GM12878 (cell line): Measurements from ENCODE around the gene STXBP1. TPM values are rescaled to one million over a fixed set of nuclear protein-coding genes. Genes with fewer than 3 reads are reported as not detected.

Source experiments
- ATAC-seq: fragments of 200-7000 bp; cut with Tn5 transposase; 3 replicates; pipeline ENCODE4 v1.9.1; 2020; ENCODE audit warnings: mild to moderate bottlenecking, moderate library complexity
- BruUV-seq: library from RNA; stranded (reverse); fragments of 400-500 nt; replicated peaks from 2 replicates; lab custom pipeline; 2021; lab: Mats Ljungman, UMichigan
- CTCF ChIA-PET: fragments of 300-600 bp; sonication (Branson Sonifier 250); formaldehyde crosslinking; extraction: SDS; loops from one replicate; lab custom pipeline; 2021; ENCODE audit warnings: inconsistent platforms; lab: Yijun Ruan, JAX
- POLR2A ChIA-PET: fragments of 350-600 bp; formaldehyde crosslinking; extraction: SDS; loops from one replicate; lab custom pipeline; 2021; ENCODE audit warnings: inconsistent platforms; lab: Charles Lee
- RAD21 ChIA-PET: fragments of 300-600 bp; sonication (Branson Sonifier 250); formaldehyde crosslinking; loops from one replicate; lab custom pipeline; 2023; ENCODE audit warnings: antibody characterized with exemption; ENCODE audit not compliant: unreplicated experiment; lab: Charles Lee
- SMC1A ChIA-PET: fragments of 300-600 bp; sonication (Branson Sonifier 250); formaldehyde crosslinking; loops from one replicate; lab custom pipeline; 2023; ENCODE audit not compliant: unreplicated experiment, uncharacterized antibody; lab: Charles Lee
- DNase-seq: peaks from one replicate; pipeline ENCODE4 v3.0.0-alpha.2; 2011; ENCODE audit warnings: low read depth, low spot score
- FAIRE-seq: peaks from 3 replicates; lab custom pipeline; 2011; peaks lifted over from hg19 to GRCh38; lab: Jason Lieb, UNC
- H2AFZ ChIP-seq: 2 replicates; pipeline ENCODE4 v1.6.0; 2011; ENCODE audit warnings: low read depth, low read length, control low read depth; ENCODE audit not compliant: control insufficient read depth
- H3K27ac ChIP-seq: 2 replicates; pipeline ENCODE4 v1.5.1; 2011; ENCODE audit warnings: control low read depth; ENCODE audit not compliant: control insufficient read depth, insufficient read depth
- H3K27me3 ChIP-seq, 2 experiments: replicated peaks in 1 of 2; 2 replicates each; pipeline versions ENCODE4 v1.6.0 to v1.6.1; 2011; ENCODE audit warnings: low read length in 1 of 2; ENCODE audit not compliant: control insufficient read depth in 2 of 2, insufficient read depth in 2 of 2
- H3K36me3 ChIP-seq, 2 experiments: 2 replicates each; pipeline ENCODE4 v1.5.1; 2011; ENCODE audit warnings: low read length in 1 of 2; ENCODE audit not compliant: control insufficient read depth in 2 of 2, insufficient read depth in 2 of 2
- H3K4me1 ChIP-seq: 2 replicates; pipeline ENCODE4 v1.6.1; 2011; ENCODE audit warnings: mild to moderate bottlenecking, low read length, moderate library complexity, mixed read lengths; ENCODE audit not compliant: control insufficient read depth, insufficient read depth
- H3K4me2 ChIP-seq: 2 replicates; pipeline ENCODE4 v1.6.0; 2011; ENCODE audit warnings: control low read depth; ENCODE audit not compliant: control insufficient read depth, insufficient read depth
- H3K4me3 ChIP-seq: fragments of 200-600 bp; sonication (generic); 2 replicates; pipeline ENCODE4 v1.5.1; 2016
- H3K79me2 ChIP-seq: 2 replicates; pipeline ENCODE4 v1.6.0; 2011; ENCODE audit warnings: low read length; ENCODE audit not compliant: control insufficient read depth, insufficient read depth
- H3K9ac ChIP-seq: 2 replicates; pipeline ENCODE4 v1.8.0; 2011; ENCODE audit warnings: low read length, control low read depth, mixed read lengths; ENCODE audit not compliant: control insufficient read depth, insufficient read depth
- H3K9me3 ChIP-seq: replicated peaks from 3 replicates; pipeline ENCODE4 v1.5.1; 2011; ENCODE audit warnings: mild to moderate bottlenecking, low read length; ENCODE audit not compliant: control insufficient read depth, insufficient read depth
- H4K20me1 ChIP-seq: 2 replicates; pipeline ENCODE4 v1.6.0; 2011; ENCODE audit not compliant: control insufficient read depth, insufficient read depth
- EGR1 ChIP-seq, 2 experiments: IDR thresholded peaks; 1 replicate in 1 of 2; 2 replicates in 1 of 2; pipeline ENCODE4 v1.6.1; 2011 to 2012; ENCODE audit warnings: low read depth in 2 of 2, low read length in 2 of 2, borderline replicate concordance in 1 of 2, mild to moderate bottlenecking in 1 of 2, moderate library complexity in 1 of 2
- PAX8 ChIP-seq: fragments of 450-650 bp; IDR thresholded peaks from 2 replicates; pipeline ENCODE4 v1.6.1; 2017; ENCODE audit warnings: mild to moderate bottlenecking, moderate library complexity
- POU2F2 ChIP-seq: IDR thresholded peaks from 3 replicates; pipeline ENCODE4 v1.6.1; 2011; ENCODE audit warnings: low read depth, mild to moderate bottlenecking, low read length, borderline replicate concordance
- SIN3A ChIP-seq: IDR thresholded peaks from 2 replicates; pipeline ENCODE4 v1.6.1; 2012; ENCODE audit warnings: low read depth, low read length, improper control_type of control experiment
- SMC3 ChIP-seq: IDR thresholded peaks from 2 replicates; pipeline ENCODE4 v1.6.1; 2011; ENCODE audit warnings: low read length, improper control_type of control experiment, borderline replicate concordance
- TAF1 ChIP-seq: IDR thresholded peaks from 2 replicates; pipeline ENCODE4 v1.6.1; 2011; ENCODE audit warnings: mild to moderate bottlenecking, low read depth, low read length, borderline replicate concordance
- ZNF217 ChIP-seq: fragments of 450-650 bp; IDR thresholded peaks from 2 replicates; pipeline ENCODE4 v1.6.1; 2017; ENCODE audit warnings: antibody characterized with exemption, mild to moderate bottlenecking
- WGBS: methylation state at CpG from one replicate; pipeline ENCODE4 v1.1.6; 2016; ENCODE audit warnings: low lambda C conversion rate; ENCODE audit not compliant: insufficient replicate concordance, insufficient coverage; ENCODE audit errors: missing lambda C conversion rate; 5-methylcytosine and 5-hydroxymethylcytosine counted together
- in situ Hi-C: fragments of 300-500 bp; cut with MboI; formaldehyde crosslinking; loops from 9 replicates; pipeline ENCODE4 v1.14.3; 2018; ENCODE audit warnings: mixed read lengths
- intact Hi-C: fragments of 100-400 bp; cut with micrococcal nuclease; formaldehyde crosslinking; loops from one replicate; pipeline ENCODE4 v1.14.2; 2022; ENCODE audit not compliant: unreplicated experiment
- polyA plus RNA-seq, 11 experiments: library from polyadenylated mRNA; depleted of rRNA in 4 of 11; unstranded in 6 of 11; stranded (reverse) in 5 of 11; fragments of >200 nt; fragmentation: Nextera tagmentation in 4 of 11; fragmentation: Illumina TruSeq in 1 of 11; extraction: Ambion mirVana in 4 of 11; extraction: Trizol in 1 of 11; gene quantifications; 1 replicate in 1 of 11; 2 replicates in 10 of 11; pipeline versions ENCODE4 v1.2.1 to v1.2.3, GENCODE V29; 2011 to 2016; ENCODE audit warnings: inconsistent platforms in 2 of 11, missing spikeins in 2 of 11, low read depth in 1 of 11
- total RNA-seq, 4 experiments: library from RNA; depleted of rRNA in 3 of 4; stranded (reverse); fragments of >200 nt in 3 of 4; fragmentation: Illumina TruSeq in 1 of 4; extraction: Trizol in 1 of 4; gene quantifications; 2 replicates each; pipeline versions ENCODE4 v1.2.1 to v1.2.3, GENCODE V29; 2013 to 2021
- TF ChIP-seq, protein P1 (sequence below): fragments of 150-350 bp; IDR thresholded peaks from 2 replicates; pipeline ENCODE4 v1.6.1; 2014; ENCODE audit warnings: mild to moderate bottlenecking, low read depth, low read length
- TF ChIP-seq, protein P2 (sequence below), 3 experiments: IDR thresholded peaks in 2 of 3; conservative IDR thresholded peaks in 1 of 3; 2 replicates each; pipeline ENCODE4 v1.5.1; 2011; ENCODE audit warnings: low read depth in 3 of 3, low read length in 3 of 3, mild to moderate bottlenecking in 3 of 3, control low read depth in 2 of 3, moderate library complexity in 2 of 3, inconsistent platforms in 1 of 3, mixed read lengths in 1 of 3; ENCODE audit not compliant: control insufficient read depth in 2 of 3, insufficient read depth in 1 of 3; ENCODE audit errors: extremely low read depth in 1 of 3

STXBP1 gene
- total and polyA plus RNA-seq, 10 of the 15 experiments (the other 5 are each of a cell fraction or from before 2014, with no cell fraction given), result 0.08 to 0.85 (median 0.31) TPM; not detected in 3

DNA sequence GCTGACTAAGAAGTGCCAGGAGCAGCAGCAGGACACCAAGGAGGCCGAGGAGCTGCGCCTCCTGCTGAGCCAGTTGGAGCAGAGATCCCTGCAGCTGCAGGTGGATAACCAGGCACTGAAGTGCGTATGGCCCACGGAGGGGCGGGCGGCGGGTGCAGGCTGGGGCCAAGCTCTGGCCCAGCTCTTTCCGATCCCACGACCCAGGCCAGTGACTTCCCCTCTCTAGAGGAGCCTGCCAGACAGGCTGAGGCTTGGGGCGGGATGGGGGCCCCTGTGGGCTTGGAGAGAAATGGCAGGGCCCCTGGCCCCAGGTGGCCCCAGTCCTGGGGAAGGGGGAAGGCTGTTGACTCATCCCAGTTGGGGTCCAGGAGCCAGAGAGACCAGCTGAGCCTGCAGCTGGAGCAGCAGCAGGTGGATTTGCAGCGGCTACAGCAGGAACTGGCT lies 99.8 kb downstream of the STXBP1 start:
- Histone ChIP-seq H3K27me3 (no peaks in the 10 kb centered on the region), H3K9ac (no peak overlapping the region), H3K9me3 (no peaks in the 10 kb centered on the region; the same call in 2 of the 3 replicates), H3K36me3 (no peaks in the 10 kb centered on the region; a peak in 1 of 4 replicates), H4K20me1 (no peaks in the 10 kb centered on the region), H3K4me1 (peaks cover 6% of the 10 kb centered on the region; the same call in 1 of the 2 replicates), H2AFZ (no peak overlapping the region), H3K4me2 (no peak overlapping the region), H3K4me3 (no peak overlapping the region), H3K79me2 (no peaks in the 10 kb centered on the region), H3K27ac (no peak overlapping the region)
- 93% methylated on average over 11 of the region's 11 CpGs for WGBS
- no TSS peak for BruUV-seq
- ATAC-seq, result no peak
- SMC1A ChIA-PET, result no interaction called here
- no peak for FAIRE-seq
- intact Hi-C loops, result no loop called here
- no peak for TF ChIP-seq TAF1
- TF ChIP-seq ZNF217, result no peak
- TF ChIP-seq EGR1 (IDR thresholded peaks at IDR 0.05; ENCODE audit: borderline replicate concordance in 1 of 2, low read depth in 2 of 2, low read length in 2 of 2), result no peak
- no peak for TF ChIP-seq PAX8
- TF ChIP-seq, protein P1, sequence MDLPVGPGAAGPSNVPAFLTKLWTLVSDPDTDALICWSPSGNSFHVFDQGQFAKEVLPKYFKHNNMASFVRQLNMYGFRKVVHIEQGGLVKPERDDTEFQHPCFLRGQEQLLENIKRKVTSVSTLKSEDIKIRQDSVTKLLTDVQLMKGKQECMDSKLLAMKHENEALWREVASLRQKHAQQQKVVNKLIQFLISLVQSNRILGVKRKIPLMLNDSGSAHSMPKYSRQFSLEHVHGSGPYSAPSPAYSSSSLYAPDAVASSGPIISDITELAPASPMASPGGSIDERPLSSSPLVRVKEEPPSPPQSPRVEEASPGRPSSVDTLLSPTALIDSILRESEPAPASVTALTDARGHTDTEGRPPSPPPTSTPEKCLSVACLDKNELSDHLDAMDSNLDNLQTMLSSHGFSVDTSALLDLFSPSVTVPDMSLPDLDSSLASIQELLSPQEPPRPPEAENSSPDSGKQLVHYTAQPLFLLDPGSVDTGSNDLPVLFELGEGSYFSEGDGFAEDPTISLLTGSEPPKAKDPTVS, result no peak
- TF ChIP-seq SMC3, result no peak
- TF ChIP-seq, protein P2, sequence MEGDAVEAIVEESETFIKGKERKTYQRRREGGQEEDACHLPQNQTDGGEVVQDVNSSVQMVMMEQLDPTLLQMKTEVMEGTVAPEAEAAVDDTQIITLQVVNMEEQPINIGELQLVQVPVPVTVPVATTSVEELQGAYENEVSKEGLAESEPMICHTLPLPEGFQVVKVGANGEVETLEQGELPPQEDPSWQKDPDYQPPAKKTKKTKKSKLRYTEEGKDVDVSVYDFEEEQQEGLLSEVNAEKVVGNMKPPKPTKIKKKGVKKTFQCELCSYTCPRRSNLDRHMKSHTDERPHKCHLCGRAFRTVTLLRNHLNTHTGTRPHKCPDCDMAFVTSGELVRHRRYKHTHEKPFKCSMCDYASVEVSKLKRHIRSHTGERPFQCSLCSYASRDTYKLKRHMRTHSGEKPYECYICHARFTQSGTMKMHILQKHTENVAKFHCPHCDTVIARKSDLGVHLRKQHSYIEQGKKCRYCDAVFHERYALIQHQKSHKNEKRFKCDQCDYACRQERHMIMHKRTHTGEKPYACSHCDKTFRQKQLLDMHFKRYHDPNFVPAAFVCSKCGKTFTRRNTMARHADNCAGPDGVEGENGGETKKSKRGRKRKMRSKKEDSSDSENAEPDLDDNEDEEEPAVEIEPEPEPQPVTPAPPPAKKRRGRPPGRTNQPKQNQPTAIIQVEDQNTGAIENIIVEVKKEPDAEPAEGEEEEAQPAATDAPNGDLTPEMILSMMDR (IDR thresholded peaks at IDR 0.05 in 2 of 3, conservative IDR thresholded peaks at IDR 0.05 in 1 of 3; ENCODE audit: control insufficient read depth in 2 of 3, extremely low read depth in 1 of 3, insufficient read depth in 1 of 3, low read depth in 3 of 3, low read length in 3 of 3), result no peak
- TF ChIP-seq SIN3A, result no peak
- TF ChIP-seq POU2F2, result no peak
- DNase-seq, result no peak
- RAD21 ChIA-PET, result no interaction called here
- POLR2A ChIA-PET, result no interaction called here
- in situ Hi-C loops, result no loop called here
- CTCF ChIA-PET, result interaction anchor here (1.1 kb wide), 1 partner anchor 199 kb away, joined by 3 read pairs; no protein-coding TSS in a partner anchor
